HepG2 (cell line): ENCODE results near the gene MAN1B1. TPM values are rescaled to one million over a fixed set of nuclear protein-coding genes. Genes with fewer than 3 reads are reported as not detected.
A peak's percentile ranks its signal among the peaks of the same experiment; 100 is the strongest.

ENCODE experiments used
- HCFC1 ChIP-seq: fragments of 150-350 bp; IDR thresholded peaks from 2 replicates; pipeline ENCODE4 v1.6.1; 2014; ENCODE audit warnings: low read depth, low read length
- HNRNPLL ChIP-seq: fragments of 200-400 bp; formaldehyde crosslinking; IDR thresholded peaks from 2 replicates; pipeline ENCODE4 v1.6.1; 2017; ENCODE audit warnings: mild to moderate bottlenecking, low read depth, low read length; ENCODE audit not compliant: poor library complexity, severe bottlenecking
- ZBED4 ChIP-seq: sonication (generic); formaldehyde crosslinking; IDR thresholded peaks from 2 replicates; pipeline ENCODE4 v1.4.0; 2020; ENCODE audit warnings: missing genetic modification reagents, borderline replicate concordance
- ZBTB37 ChIP-seq: sonication (generic); formaldehyde crosslinking; IDR thresholded peaks from 2 replicates; pipeline ENCODE4 v1.4.0; 2020; ENCODE audit warnings: mild to moderate bottlenecking, missing genetic modification reagents
- ZC3H4 ChIP-seq: sonication (generic); formaldehyde crosslinking; IDR thresholded peaks from 2 replicates; pipeline ENCODE4 v1.4.0; 2020; ENCODE audit warnings: missing genetic modification reagents, borderline replicate concordance
- ZNF251 ChIP-seq: sonication (generic); formaldehyde crosslinking; IDR thresholded peaks from 2 replicates; pipeline ENCODE4 v1.9.0; 2021; ENCODE audit warnings: mild to moderate bottlenecking, missing genetic modification reagents
- ZNF503 ChIP-seq: sonication (generic); formaldehyde crosslinking; IDR thresholded peaks from 2 replicates; pipeline ENCODE4 v1.4.0; 2020; ENCODE audit warnings: missing genetic modification reagents
- ZNF800 ChIP-seq: sonication (generic); formaldehyde crosslinking; IDR thresholded peaks from 2 replicates; pipeline ENCODE4 v1.4.0; 2020; ENCODE audit warnings: missing genetic modification reagents
- ZNF841 ChIP-seq: sonication (generic); formaldehyde crosslinking; IDR thresholded peaks from 2 replicates; pipeline ENCODE4 v1.8.1; 2023; ENCODE audit warnings: missing genetic modification reagents, borderline replicate concordance
- ZNF883 ChIP-seq: sonication (generic); formaldehyde crosslinking; IDR thresholded peaks from 2 replicates; pipeline ENCODE4 v1.5.1; 2020; ENCODE audit warnings: mild to moderate bottlenecking, missing genetic modification reagents; ENCODE audit errors: not compliant biosample characterization
- polyA plus RNA-seq, 8 experiments: library from polyadenylated mRNA; depleted of rRNA in 3 of 8; stranded (reverse) in 7 of 8; unstranded in 1 of 8; fragments of >200 nt; fragmentation: Illumina TruSeq in 4 of 8; extraction: Trizol in 4 of 8; gene quantifications; 2 replicates each; pipeline versions ENCODE4 v1.2.1 to v1.2.3, GENCODE V29; 2011 to 2016; ENCODE audit warnings: low read depth in 4 of 8, missing spikeins in 1 of 8, mixed read lengths in 1 of 8; ENCODE audit not compliant: insufficient read depth in 1 of 8
- total RNA-seq, 5 experiments: library from RNA; depleted of rRNA; stranded (reverse); fragments of >200 nt; fragmentation: Illumina TruSeq; extraction: Trizol; gene quantifications; 2 replicates each; pipeline ENCODE4 v1.2.3, GENCODE V29; 2016; ENCODE audit warnings: low read depth in 1 of 5

Gene MAN1B1
- total and polyA plus RNA-seq, 2 of the 13 experiments (the other 11 are each of a cell fraction or from before 2014, with no cell fraction given): 48.9 to 59.5 TPM

DNA sequence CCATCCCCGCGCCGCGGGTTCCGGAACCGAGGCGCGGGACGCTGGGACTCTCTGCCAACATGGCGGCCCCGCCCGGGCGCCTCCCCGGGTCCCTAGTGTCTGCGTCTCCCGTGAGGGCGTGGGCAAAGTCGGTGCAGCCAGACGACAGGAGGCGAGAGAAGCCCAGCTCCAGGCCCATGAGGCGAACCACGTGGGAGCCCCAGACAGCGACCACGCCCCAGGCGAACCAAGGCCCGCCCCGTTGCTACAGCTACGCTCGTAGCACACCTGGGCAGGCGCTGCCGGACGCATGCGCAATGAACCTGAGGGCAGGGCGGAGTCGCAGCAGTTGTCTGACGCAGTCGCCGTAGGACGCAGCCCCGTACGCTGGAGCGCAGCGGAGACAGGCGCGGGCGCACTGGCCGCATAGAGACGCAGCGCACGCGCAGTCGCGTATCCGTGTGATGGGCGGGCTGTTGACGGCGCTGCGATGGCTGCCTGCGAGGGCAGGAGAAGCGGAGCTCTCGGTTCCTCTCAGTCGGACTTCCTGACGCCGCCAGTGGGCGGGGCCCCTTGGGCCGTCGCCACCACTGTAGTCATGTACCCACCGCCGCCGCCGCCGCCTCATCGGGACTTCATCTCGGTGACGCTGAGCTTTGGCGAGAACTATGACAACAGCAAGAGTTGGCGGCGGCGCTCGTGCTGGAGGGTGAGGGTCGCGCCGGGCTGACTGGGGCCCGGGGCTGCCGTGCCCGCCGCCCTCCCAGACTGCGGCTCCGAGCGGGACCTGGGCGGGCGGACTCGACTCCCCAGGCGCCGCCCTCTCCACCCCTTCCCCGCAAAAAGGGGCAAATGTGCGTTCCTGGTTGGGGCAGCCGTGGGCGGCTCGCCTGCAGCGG is at the start of gene MAN1B1 (continued):
- TF ChIP-seq ZBED4 (CRISPR knock-in tag) (peak; percentile 55; the same call in 1 of the 2 replicates), ZNF841 (CRISPR knock-in tag) (no peak), ZNF251 (CRISPR knock-in tag) (no peak), HCFC1 (peak; percentile 43; the same call in 1 of the 2 replicates), HNRNPLL (peak; percentile 100), ZNF503 (CRISPR knock-in tag) (0 out of 2 replicates have a peak, but pooled peaks have one; percentile 36), ZBTB37 (CRISPR knock-in tag) (no peak), ZC3H4 (CRISPR knock-in tag) (no peak), ZNF800 (CRISPR knock-in tag) (peak; percentile 85; the same call in 1 of the 2 replicates), ZNF883 (CRISPR knock-in tag) (no peak)
